Measurements from ENCODE around the gene RIT2. TPM values are rescaled to one million over a fixed set of nuclear protein-coding genes. Genes with fewer than 3 reads are reported as not detected.

RIT2 gene
- total RNA-seq, 4 donors from 2014 or later = not detected

DNA sequence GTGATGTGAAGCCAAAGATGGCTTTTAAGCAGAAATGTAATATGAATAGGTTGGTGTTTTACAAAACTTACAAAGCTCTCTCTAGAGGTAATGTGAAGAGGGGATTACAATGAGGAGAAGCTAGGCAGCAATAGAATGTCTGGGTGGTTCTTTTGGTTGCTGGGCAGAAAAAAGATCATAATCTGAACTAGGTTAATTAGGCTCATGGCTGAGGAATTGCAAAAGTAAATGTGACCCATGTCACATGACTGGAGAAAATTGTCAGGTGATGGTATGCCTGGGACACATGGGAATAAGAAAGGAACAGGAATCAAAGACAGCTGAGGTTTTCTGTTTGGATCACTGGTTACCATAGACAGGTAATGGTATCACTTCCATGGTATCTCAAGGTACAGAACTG lies 7.5 kb upstream of the RIT2 start:
- no peak for TF ChIP-seq CTCF (IDR thresholded peaks at IDR 0.05; ENCODE audit: low read depth)

DNA sequence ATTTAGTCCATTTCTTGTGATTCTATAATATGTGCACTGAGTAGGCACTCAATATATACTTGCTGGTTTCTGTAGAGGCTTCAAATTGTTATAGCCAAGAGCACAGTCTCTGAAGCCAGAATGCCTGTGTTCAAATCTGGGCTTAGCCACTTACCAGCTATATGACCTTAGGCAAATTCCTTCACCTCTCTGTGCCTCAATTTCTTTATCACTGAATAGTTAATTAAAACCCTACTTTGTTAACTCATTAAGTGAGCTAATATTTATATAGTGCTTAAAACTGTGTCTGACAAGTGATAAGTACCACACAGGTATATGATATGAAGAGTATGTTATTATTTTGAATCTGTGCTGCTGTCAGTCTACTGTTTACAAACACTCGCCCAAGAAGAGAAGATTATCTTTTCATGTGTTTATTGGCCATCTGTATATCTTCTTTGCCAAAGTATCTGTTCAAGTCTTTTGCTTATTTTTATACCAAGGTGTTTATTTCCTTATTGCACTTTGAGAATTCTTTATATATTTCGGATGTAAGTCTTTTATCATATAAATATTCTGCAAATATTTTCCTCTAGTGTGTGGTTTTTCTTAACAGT lies 1.3 kb upstream of the RIT2 start:
- no peak for TF ChIP-seq CTCF (IDR thresholded peaks at IDR 0.05; ENCODE audit: low read depth)

DNA sequence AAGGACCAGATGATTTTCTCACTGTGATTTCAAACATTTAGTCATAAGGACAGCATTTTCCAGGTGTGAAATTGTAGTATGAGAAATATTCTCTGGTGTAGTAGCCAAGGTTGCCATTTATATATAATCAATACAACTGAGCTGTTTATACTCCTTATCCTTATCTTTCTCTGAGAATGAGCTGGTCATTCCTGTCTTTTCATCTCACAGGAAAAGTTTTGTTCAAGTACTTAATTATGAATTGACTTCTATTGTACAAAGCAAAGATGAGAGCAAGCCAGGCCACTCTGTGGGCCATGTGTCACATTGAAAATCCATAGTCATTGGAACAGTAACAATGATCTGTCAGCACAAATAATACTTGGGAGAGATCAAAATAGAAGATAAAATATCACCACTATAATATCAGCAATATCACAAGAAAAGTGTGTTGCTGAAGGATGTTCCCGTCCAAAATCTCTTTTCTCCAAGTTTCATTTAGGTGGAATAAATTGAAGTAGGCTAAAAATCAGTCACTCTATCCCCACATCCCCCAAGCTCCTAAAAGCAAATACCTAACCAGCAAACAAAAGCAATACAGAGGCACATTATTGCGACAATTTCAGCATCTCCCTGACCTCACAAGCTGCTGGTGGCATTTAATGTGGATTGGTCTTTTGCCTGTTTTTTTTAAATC lies 2.1 kb downstream of the RIT2 start:
- TF ChIP-seq CTCF (IDR thresholded peaks at IDR 0.05; ENCODE audit: low read depth) = no peak

GRCh38 chr18:43108882-43109281 lies 6.6 kb downstream of the RIT2 start:
- TF ChIP-seq CTCF (IDR thresholded peaks at IDR 0.05; ENCODE audit: low read depth) = no peak

DNA sequence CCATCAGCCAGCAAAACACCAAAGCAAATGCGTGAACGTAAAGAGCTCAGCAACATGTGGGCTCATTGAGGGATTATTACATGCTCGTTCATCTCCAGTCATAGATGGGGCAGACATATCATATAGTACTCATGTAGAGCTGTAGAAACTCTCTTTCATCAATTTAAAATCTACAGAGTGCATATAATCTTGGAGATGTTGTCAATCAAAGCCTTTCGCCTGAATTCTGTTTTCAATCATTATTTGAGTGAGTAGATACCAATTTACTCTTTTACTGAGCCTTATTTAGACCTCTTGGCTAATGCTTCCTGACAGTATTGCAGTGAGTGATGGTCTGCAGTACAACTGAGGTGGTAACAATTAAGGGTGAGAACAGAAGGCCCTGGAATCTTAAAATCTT lies 7.0 kb downstream of the RIT2 start:
- no peak for TF ChIP-seq CTCF (IDR thresholded peaks at IDR 0.05; ENCODE audit: low read depth)

GRCh38 chr18:43093646-43094045 lies 21.8 kb downstream of the RIT2 start:
- TF ChIP-seq CTCF (IDR thresholded peaks at IDR 0.05; ENCODE audit: low read depth) = no peak

DNA sequence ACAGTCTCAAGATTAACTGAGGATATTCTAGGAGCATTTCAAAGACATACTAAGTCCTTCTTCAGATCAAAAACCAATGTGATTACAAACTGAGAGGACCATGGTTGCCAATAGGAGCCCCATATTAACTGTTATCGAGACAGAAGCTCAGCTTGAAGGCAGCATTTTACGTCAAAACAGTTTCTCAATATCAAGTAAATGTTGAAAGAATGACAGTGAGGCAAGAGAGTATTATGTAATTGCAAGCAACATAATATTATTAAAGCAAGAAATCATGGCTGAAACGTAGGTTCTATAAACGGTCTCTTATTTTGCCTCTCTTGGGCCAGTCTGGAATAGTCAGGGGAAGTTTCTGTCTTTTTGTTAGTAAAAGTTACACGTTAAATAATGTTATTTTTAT lies 22.9 kb downstream of the RIT2 start:
- TF ChIP-seq CTCF (IDR thresholded peaks at IDR 0.05; ENCODE audit: low read depth) = no peak

Data from subcutaneous adipose tissue (tissue), 4 donors.